ENCODE measurements around the gene PXDN.
"Not testable (repeated sequence)": the region's sequence is repeated elsewhere in the genome, so short reads cannot be mapped to it uniquely, and the experiment has no call there.

PXDN gene

DNA sequence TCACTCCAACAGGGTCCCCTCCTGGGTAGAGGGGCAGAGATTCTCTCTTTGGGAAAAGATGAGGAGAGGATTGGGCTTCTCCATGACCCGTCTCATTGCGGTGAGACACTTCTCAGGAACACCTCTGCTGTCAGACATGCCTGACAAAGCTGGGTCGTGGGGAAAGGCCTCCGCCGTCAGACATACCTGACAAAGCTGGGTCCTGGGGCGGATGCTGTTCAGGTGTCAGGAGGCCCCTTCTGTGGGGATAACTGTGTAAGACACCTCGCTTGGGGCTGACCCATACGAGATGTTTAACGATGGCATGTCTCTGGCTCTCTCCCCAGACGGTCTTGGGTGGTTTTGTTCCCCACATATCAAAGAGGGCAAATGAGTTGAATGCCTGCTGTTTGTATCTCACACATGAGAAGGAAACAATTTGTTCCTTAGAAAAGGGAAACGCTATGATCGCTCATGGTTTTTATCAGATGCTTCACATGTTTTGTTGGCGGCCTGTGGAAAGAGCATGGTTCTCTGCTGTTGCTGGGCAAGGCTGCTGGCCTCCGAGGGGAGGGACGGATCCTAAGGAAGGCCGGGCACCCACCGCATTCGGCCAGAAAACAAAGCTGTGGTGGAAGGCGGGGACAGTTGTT lies 40.8 kb upstream of the PXDN start:
- H3K27ac ChIP-seq (ENCODE audit: insufficient read depth, low read length, poor library complexity, severe bottlenecking): no peak overlapping the region
- H3K4me3 ChIP-seq (ENCODE audit: insufficient read depth, low read depth, low read length, poor library complexity, severe bottlenecking): no peak overlapping the region
- no peak for DNase-seq
- no peaks in the 10 kb centered on the region for H3K27me3 ChIP-seq (replicated peaks; ENCODE audit: control insufficient read depth, insufficient read depth, low read length, poor library complexity, severe bottlenecking)
- H3K9me3 ChIP-seq (ENCODE audit: control insufficient read depth, low read length): no peaks in the 10 kb centered on the region
- no peaks in the 10 kb centered on the region for H3K4me1 ChIP-seq (ENCODE audit: control insufficient read depth, insufficient read depth, low read length, poor library complexity, severe bottlenecking)
- no peaks in the 10 kb centered on the region for H3K36me3 ChIP-seq (ENCODE audit: control insufficient read depth, insufficient read depth, low read length)

- H3K27me3 ChIP-seq (replicated peaks; ENCODE audit: control insufficient read depth, insufficient read depth, low read length, poor library complexity, severe bottlenecking): no peaks in the 10 kb centered on the region
- H3K4me1 ChIP-seq (ENCODE audit: control insufficient read depth, insufficient read depth, low read length, poor library complexity, severe bottlenecking): no peaks in the 10 kb centered on the region
- no peak overlapping the region for H3K4me3 ChIP-seq (ENCODE audit: insufficient read depth, low read depth, low read length, poor library complexity, severe bottlenecking)
- no peaks in the 10 kb centered on the region for H3K9me3 ChIP-seq (ENCODE audit: control insufficient read depth, low read length)
- H3K27ac ChIP-seq (ENCODE audit: insufficient read depth, low read length, poor library complexity, severe bottlenecking): no peak overlapping the region
- DNase-seq: no peak
- H3K36me3 ChIP-seq (ENCODE audit: control insufficient read depth, insufficient read depth, low read length): no peaks in the 10 kb centered on the region
Observed at GRCh38 chr2:1784087-1784486, 39.8 kb upstream of the PXDN start.

DNA sequence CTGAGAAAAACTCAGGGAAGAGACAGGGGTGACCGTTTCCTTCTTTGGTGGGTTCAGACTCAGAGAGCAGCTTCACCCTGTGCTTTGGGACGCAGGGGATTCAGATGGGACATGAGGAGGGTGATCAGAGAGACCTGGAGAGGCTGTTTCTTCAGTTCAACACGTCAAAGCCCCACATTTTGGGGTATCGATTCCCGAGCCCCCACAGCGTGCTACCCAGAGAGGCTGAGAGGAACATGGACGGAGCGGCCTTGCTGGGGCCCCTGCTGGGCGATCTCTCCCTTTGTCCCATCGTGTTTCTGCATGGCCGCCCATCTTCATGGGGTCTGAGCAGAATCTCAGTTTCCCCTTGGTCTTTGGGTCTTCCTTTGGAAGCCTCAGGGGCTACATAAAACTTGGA lies 38.2 kb upstream of the PXDN start:
- Histone ChIP-seq H3K4me1 (ENCODE audit: control insufficient read depth, insufficient read depth, low read length, poor library complexity, severe bottlenecking) (no peaks in the 10 kb centered on the region), H3K4me3 (ENCODE audit: insufficient read depth, low read depth, low read length, poor library complexity, severe bottlenecking) (no peak overlapping the region), H3K36me3 (ENCODE audit: control insufficient read depth, insufficient read depth, low read length) (no peaks in the 10 kb centered on the region), H3K27ac (ENCODE audit: insufficient read depth, low read length, poor library complexity, severe bottlenecking) (no peak overlapping the region), H3K27me3 (replicated peaks; ENCODE audit: control insufficient read depth, insufficient read depth, low read length, poor library complexity, severe bottlenecking) (no peaks in the 10 kb centered on the region), H3K9me3 (ENCODE audit: control insufficient read depth, low read length) (no peaks in the 10 kb centered on the region)
- DNase-seq: no peak

DNA sequence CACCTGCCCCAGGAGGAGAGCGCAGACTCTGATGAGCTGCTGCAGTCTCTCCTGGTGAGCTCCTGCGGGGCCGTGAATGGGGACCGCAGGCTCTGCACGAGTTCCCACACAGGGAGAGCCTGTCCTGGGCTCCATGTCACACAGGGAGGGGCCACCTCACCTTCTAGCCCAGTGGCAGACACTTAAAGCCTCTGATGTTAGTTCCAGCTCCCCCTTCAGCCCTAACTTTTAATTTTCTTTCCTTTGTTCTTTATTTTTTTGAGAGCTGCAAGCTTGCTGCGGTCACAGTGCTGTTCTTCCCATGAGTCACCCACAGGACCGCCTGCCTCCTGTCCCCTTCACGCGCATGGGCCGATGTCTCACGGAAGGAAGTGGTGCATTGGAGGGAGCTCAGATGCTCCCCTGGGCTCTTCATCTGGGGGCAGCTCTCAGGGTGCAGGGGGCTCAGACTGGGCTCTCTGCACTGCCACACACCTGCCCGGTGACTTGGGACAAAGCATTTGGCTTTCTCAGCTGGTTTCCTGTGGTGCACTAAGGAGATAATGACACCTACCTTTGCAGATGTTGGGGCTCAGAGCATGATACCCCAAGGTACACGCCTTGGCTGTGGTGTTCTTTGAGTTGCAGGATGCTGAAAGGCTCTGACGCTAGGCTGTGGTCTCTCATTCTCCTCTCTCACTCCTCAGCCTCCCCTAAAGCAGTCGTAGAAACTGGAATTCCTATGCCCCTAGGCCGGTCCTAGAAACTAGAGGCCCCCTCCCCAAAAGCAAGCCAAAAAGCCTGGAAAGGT lies 37.2 kb upstream of the PXDN start:
- Histone ChIP-seq H3K27me3 (replicated peaks; ENCODE audit: control insufficient read depth, insufficient read depth, low read length, poor library complexity, severe bottlenecking) (no peaks in the 10 kb centered on the region), H3K4me1 (ENCODE audit: control insufficient read depth, insufficient read depth, low read length, poor library complexity, severe bottlenecking) (no peaks in the 10 kb centered on the region), H3K36me3 (ENCODE audit: control insufficient read depth, insufficient read depth, low read length) (no peaks in the 10 kb centered on the region), H3K4me3 (ENCODE audit: insufficient read depth, low read depth, low read length, poor library complexity, severe bottlenecking) (no peak overlapping the region), H3K27ac (ENCODE audit: insufficient read depth, low read length, poor library complexity, severe bottlenecking) (no peak overlapping the region), H3K9me3 (ENCODE audit: control insufficient read depth, low read length) (no peaks in the 10 kb centered on the region)
- DNase-seq: peak in 1 of 3 donors; percentile 49

GRCh38 chr2:1780693-1781092 lies 36.4 kb upstream of the PXDN start:
- no peak for DNase-seq
- no peak overlapping the region for H3K27ac ChIP-seq (ENCODE audit: insufficient read depth, low read length, poor library complexity, severe bottlenecking)
- no peak overlapping the region for H3K4me3 ChIP-seq (ENCODE audit: insufficient read depth, low read depth, low read length, poor library complexity, severe bottlenecking)
- H3K4me1 ChIP-seq (ENCODE audit: control insufficient read depth, insufficient read depth, low read length, poor library complexity, severe bottlenecking): no peaks in the 10 kb centered on the region
- H3K36me3 ChIP-seq (ENCODE audit: control insufficient read depth, insufficient read depth, low read length): no peaks in the 10 kb centered on the region
- no peaks in the 10 kb centered on the region for H3K27me3 ChIP-seq (replicated peaks; ENCODE audit: control insufficient read depth, insufficient read depth, low read length, poor library complexity, severe bottlenecking)
- H3K9me3 ChIP-seq (ENCODE audit: control insufficient read depth, low read length): no peaks in the 10 kb centered on the region

- H3K9me3 ChIP-seq (ENCODE audit: control insufficient read depth, low read length); H3K27me3 ChIP-seq (replicated peaks; ENCODE audit: control insufficient read depth, insufficient read depth, low read length, poor library complexity, severe bottlenecking); H3K4me3 ChIP-seq (ENCODE audit: insufficient read depth, low read depth, low read length, poor library complexity, severe bottlenecking); DNase-seq; H3K36me3 ChIP-seq (ENCODE audit: control insufficient read depth, insufficient read depth, low read length); H3K4me1 ChIP-seq (ENCODE audit: control insufficient read depth, insufficient read depth, low read length, poor library complexity, severe bottlenecking); H3K27ac ChIP-seq (ENCODE audit: insufficient read depth, low read length, poor library complexity, severe bottlenecking): not testable (repeated sequence)
Observed at GRCh38 chr2:1780054-1780453, 35.7 kb upstream of the PXDN start.

GRCh38 chr2:1778566-1778965 lies 34.3 kb upstream of the PXDN start:
- Histone ChIP-seq H3K36me3 (ENCODE audit: control insufficient read depth, insufficient read depth, low read length) (no peaks in the 10 kb centered on the region), H3K27ac (ENCODE audit: insufficient read depth, low read length, poor library complexity, severe bottlenecking) (no peak overlapping the region), H3K27me3 (replicated peaks; ENCODE audit: control insufficient read depth, insufficient read depth, low read length, poor library complexity, severe bottlenecking) (no peaks in the 10 kb centered on the region), H3K4me1 (ENCODE audit: control insufficient read depth, insufficient read depth, low read length, poor library complexity, severe bottlenecking) (no peaks in the 10 kb centered on the region), H3K4me3 (ENCODE audit: insufficient read depth, low read depth, low read length, poor library complexity, severe bottlenecking) (no peak overlapping the region), H3K9me3 (ENCODE audit: control insufficient read depth, low read length) (no peaks in the 10 kb centered on the region)
- DNase-seq: no peak

DNA sequence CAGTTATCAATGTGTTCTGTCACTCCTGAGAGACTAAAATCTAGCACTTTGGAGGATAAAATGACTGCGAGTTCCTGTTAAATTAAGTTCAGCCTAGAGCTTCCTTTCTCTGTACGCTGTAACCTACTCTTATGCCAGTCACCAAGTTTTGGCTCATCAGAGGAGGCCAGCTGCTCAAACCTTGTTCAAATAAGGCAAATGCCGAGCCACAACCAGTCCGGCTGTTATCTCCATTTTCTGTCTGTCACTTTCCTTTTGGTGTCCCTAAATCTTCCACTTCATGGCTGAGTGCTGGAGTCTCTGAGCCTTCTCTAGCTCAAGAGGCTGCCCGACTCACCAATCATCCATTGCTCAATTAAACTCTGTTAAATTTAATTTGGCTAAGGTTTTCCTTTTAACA lies 33.5 kb upstream of the PXDN start:
- H3K27ac ChIP-seq (ENCODE audit: insufficient read depth, low read length, poor library complexity, severe bottlenecking): no peak overlapping the region

DNA sequence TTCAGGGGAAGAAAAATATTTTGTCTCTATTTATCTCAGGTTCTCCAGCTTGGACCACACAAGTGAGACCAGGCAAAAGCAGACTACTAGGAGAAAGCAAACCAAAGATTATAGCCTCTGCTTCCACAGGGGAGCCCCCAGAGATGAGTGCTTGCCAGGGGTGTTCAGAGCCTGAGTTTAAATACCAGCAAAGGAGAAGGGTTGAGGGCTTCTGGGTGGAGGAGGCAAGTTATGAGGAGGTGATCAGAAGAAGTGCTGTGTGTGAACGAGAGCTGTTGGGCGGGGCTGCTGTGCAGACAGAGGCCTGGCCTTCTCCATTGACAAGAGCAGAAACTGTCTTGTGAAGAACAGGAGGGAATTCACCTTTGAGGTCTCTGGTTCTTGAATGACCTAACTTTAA lies 32.8 kb upstream of the PXDN start:
- H3K36me3 ChIP-seq (ENCODE audit: control insufficient read depth, insufficient read depth, low read length): no peaks in the 10 kb centered on the region
- H3K4me1 ChIP-seq (ENCODE audit: control insufficient read depth, insufficient read depth, low read length, poor library complexity, severe bottlenecking): no peaks in the 10 kb centered on the region
- no peak overlapping the region for H3K4me3 ChIP-seq (ENCODE audit: insufficient read depth, low read depth, low read length, poor library complexity, severe bottlenecking)
- no peaks in the 10 kb centered on the region for H3K27me3 ChIP-seq (replicated peaks; ENCODE audit: control insufficient read depth, insufficient read depth, low read length, poor library complexity, severe bottlenecking)
- no peak overlapping the region for H3K27ac ChIP-seq (ENCODE audit: insufficient read depth, low read length, poor library complexity, severe bottlenecking)
- no peaks in the 10 kb centered on the region for H3K9me3 ChIP-seq (ENCODE audit: control insufficient read depth, low read length)
- no peak for DNase-seq

More for the DNA sequence above, 33.5 kb upstream of the PXDN start:
- Histone ChIP-seq H3K36me3 (ENCODE audit: control insufficient read depth, insufficient read depth, low read length) (no peaks in the 10 kb centered on the region), H3K27me3 (replicated peaks; ENCODE audit: control insufficient read depth, insufficient read depth, low read length, poor library complexity, severe bottlenecking) (no peaks in the 10 kb centered on the region), H3K9me3 (ENCODE audit: control insufficient read depth, low read length) (no peaks in the 10 kb centered on the region), H3K4me1 (ENCODE audit: control insufficient read depth, insufficient read depth, low read length, poor library complexity, severe bottlenecking) (no peaks in the 10 kb centered on the region), H3K4me3 (ENCODE audit: insufficient read depth, low read depth, low read length, poor library complexity, severe bottlenecking) (no peak overlapping the region)
- DNase-seq: no peak

DNA sequence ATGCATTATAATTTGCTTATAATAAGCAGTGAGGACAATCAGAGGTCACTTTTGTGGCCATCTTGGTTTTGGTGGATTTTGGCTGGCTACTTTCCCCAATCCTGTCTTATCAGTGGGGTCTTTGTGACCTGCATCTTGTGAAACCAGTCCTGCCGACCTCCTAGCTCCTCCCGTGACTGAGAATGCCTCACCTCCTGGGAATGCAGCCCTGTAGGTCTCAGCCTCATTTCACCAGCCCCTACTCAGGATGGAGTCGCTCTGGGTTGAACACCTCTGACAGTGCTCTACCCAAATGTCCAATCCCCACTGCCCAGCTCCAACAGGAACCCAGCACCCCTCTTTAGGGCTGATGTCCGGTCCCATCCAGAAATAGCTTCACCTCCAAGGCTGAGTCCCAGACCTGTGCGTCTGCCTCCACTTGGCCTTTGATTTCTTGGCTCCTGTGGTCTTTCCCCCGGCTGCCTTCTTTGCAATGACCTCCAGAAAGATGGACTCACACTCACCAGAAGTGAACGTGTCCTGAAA lies 31.3 kb upstream of the PXDN start:
- H3K27ac ChIP-seq (ENCODE audit: insufficient read depth, low read length, poor library complexity, severe bottlenecking): no peak overlapping the region
- no peaks in the 10 kb centered on the region for H3K27me3 ChIP-seq (replicated peaks; ENCODE audit: control insufficient read depth, insufficient read depth, low read length, poor library complexity, severe bottlenecking)
- H3K4me3 ChIP-seq (ENCODE audit: insufficient read depth, low read depth, low read length, poor library complexity, severe bottlenecking): no peak overlapping the region
- no peaks in the 10 kb centered on the region for H3K36me3 ChIP-seq (ENCODE audit: control insufficient read depth, insufficient read depth, low read length)
- H3K9me3 ChIP-seq (ENCODE audit: control insufficient read depth, low read length): no peaks in the 10 kb centered on the region
- no peaks in the 10 kb centered on the region for H3K4me1 ChIP-seq (ENCODE audit: control insufficient read depth, insufficient read depth, low read length, poor library complexity, severe bottlenecking)
- no peak for DNase-seq

Data from effector memory CD4-positive, alpha-beta T cell (primary cell).